K562 (cell line): ENCODE results near the gene FBXO17. TPM values are rescaled to one million over a fixed set of nuclear protein-coding genes. Genes with fewer than 3 reads are reported as not detected.
A peak's percentile ranks its signal among the peaks of the same experiment; 100 is the strongest.

Source experiments
- CBX2 ChIP-seq: fragments of 200-600 bp; sonication (generic); IDR thresholded peaks from one replicate; pipeline ENCODE4 v1.6.1; 2012; ENCODE audit warnings: mild to moderate bottlenecking, low read length, inconsistent platforms; ENCODE audit not compliant: insufficient read depth, poor library complexity, severe bottlenecking
- CREB1 ChIP-seq, 2 experiments: sonication (generic) in 1 of 2; formaldehyde crosslinking in 1 of 2; IDR thresholded peaks; 2 replicates each; pipeline versions ENCODE4 v1.6.1 to v1.8.0; 2012 to 2022; ENCODE audit warnings: inconsistent platforms in 1 of 2, mild to moderate bottlenecking in 1 of 2, missing genetic modification reagents in 1 of 2, moderate library complexity in 1 of 2
- CREB5 ChIP-seq: fragments of 250-450 bp; sonication (Bioruptor Pico); IDR thresholded peaks from 2 replicates; pipeline ENCODE4 v1.5.0; 2020; ENCODE audit warnings: mild to moderate bottlenecking
- ELF4 ChIP-seq: fragments of 450-650 bp; formaldehyde crosslinking; IDR thresholded peaks from 2 replicates; pipeline ENCODE4 v1.4.0; 2022; ENCODE audit warnings: missing genetic modification characterization
- ETV1 ChIP-seq: fragments of 450-650 bp; conservative IDR thresholded peaks from 2 replicates; pipeline ENCODE4 v1.6.1; 2016; ENCODE audit warnings: missing genetic modification characterization, control low read depth, low read depth, missing compliant biosample characterization
- FUS ChIP-seq: fragments of 200-400 bp; formaldehyde crosslinking; optimal IDR thresholded peaks from 2 replicates; pipeline ENCODE3; 2017; ENCODE audit warnings: low read depth, low read length
- HDGF ChIP-seq: fragments of 450-650 bp; IDR thresholded peaks from 2 replicates; pipeline ENCODE4 v1.6.1; 2016
- HNRNPLL ChIP-seq: fragments of 200-400 bp; formaldehyde crosslinking; IDR thresholded peaks from 2 replicates; pipeline ENCODE4 v1.6.1; 2017; ENCODE audit warnings: low read length, low read depth, mild to moderate bottlenecking; ENCODE audit not compliant: poor library complexity, severe bottlenecking
- HNRNPUL1 ChIP-seq: fragments of 200-400 bp; formaldehyde crosslinking; IDR thresholded peaks from 2 replicates; pipeline ENCODE4 v1.6.1; 2017; ENCODE audit warnings: low read length
- KAT2B ChIP-seq: IDR thresholded peaks from one replicate; pipeline ENCODE4 v1.6.1; 2012; ENCODE audit warnings: low read depth, mild to moderate bottlenecking, control low read depth, inconsistent platforms, low read length, moderate library complexity
- KLF13 ChIP-seq: fragments of 450-650 bp; IDR thresholded peaks from 2 replicates; pipeline ENCODE4 v1.6.1; 2016; ENCODE audit warnings: missing genetic modification characterization, low read depth, mild to moderate bottlenecking, missing compliant biosample characterization, moderate library complexity, borderline replicate concordance
- MBD2 ChIP-seq: sonication (generic); IDR thresholded peaks from 2 replicates; pipeline ENCODE4 v1.6.1; 2016; ENCODE audit warnings: low read depth, borderline replicate concordance
- MLX ChIP-seq, 2 experiments: fragments of 450-650 bp in 1 of 2; sonication (generic) in 1 of 2; formaldehyde crosslinking; conservative IDR thresholded peaks; 2 replicates each; pipeline versions ENCODE4 v1.4.0 to v1.8.1; 2020 to 2022; ENCODE audit warnings: mild to moderate bottlenecking in 1 of 2, missing genetic modification reagents in 1 of 2
- MNT ChIP-seq, 2 experiments: fragments of 450-650 bp; conservative IDR thresholded peaks; 2 replicates each; pipeline ENCODE4 v1.6.1; 2017; ENCODE audit warnings: mild to moderate bottlenecking in 2 of 2, moderate library complexity in 2 of 2
- PRMT5 ChIP-seq: sonication (generic); formaldehyde crosslinking; IDR thresholded peaks from 2 replicates; pipeline ENCODE4 v1.5.0; 2020; ENCODE audit warnings: missing genetic modification reagents
- SNRNP70 ChIP-seq: fragments of 200-400 bp; formaldehyde crosslinking; optimal IDR thresholded peaks from 2 replicates; pipeline ENCODE3; 2017; ENCODE audit warnings: low read depth, low read length
- STAG1 ChIP-seq: sonication (generic); formaldehyde crosslinking; IDR thresholded peaks from 2 replicates; pipeline ENCODE4 v1.5.0; 2020; ENCODE audit warnings: missing genetic modification reagents, borderline replicate concordance
- TFAM ChIP-seq: fragments of 250-450 bp; sonication (Bioruptor Pico); conservative IDR thresholded peaks from 2 replicates; pipeline ENCODE4 v1.5.0; 2021; ENCODE audit warnings: mild to moderate bottlenecking, moderate library complexity
- THAP7 ChIP-seq: fragments of 250-450 bp; sonication (Bioruptor Pico); IDR thresholded peaks from 2 replicates; pipeline ENCODE4 v1.5.0; 2021
- THRAP3 ChIP-seq: fragments of 450-650 bp; IDR thresholded peaks from 2 replicates; pipeline ENCODE4 v1.6.1; 2016; ENCODE audit warnings: mild to moderate bottlenecking, inconsistent platforms, borderline replicate concordance
- ZBTB34 ChIP-seq: fragments of 250-450 bp; sonication (Bioruptor Pico); IDR thresholded peaks from 2 replicates; pipeline ENCODE4 v1.8.0; 2021; ENCODE audit warnings: mild to moderate bottlenecking, moderate library complexity
- ZNF133 ChIP-seq: fragments of 250-450 bp; sonication (Bioruptor Pico); IDR thresholded peaks from 2 replicates; pipeline ENCODE4 v1.4.0; 2020; ENCODE audit warnings: mild to moderate bottlenecking
- polyA plus RNA-seq, 8 experiments: library from polyadenylated mRNA; depleted of rRNA in 4 of 8; stranded (reverse) in 5 of 8; unstranded in 3 of 8; fragments of >200 nt; fragmentation: Nextera tagmentation in 2 of 8; fragmentation: Illumina TruSeq in 1 of 8; extraction: Ambion mirVana in 2 of 8; extraction: Trizol in 1 of 8; gene quantifications; 2 replicates each; pipeline versions ENCODE4 v1.2.1 to v1.2.3, GENCODE V29; 2011 to 2014; ENCODE audit warnings: inconsistent platforms in 1 of 8, missing spikeins in 1 of 8
- total RNA-seq, 7 experiments: library from RNA; depleted of rRNA in 6 of 7; stranded (reverse); fragments of >200 nt in 6 of 7; fragmentation: Illumina TruSeq in 2 of 7; extraction: Trizol in 2 of 7; gene quantifications; 2 replicates each; pipeline versions ENCODE4 v1.2.1 to v1.2.3, GENCODE V29; 2011 to 2021; ENCODE audit warnings: low replicate concordance in 1 of 7

Gene FBXO17
- total and polyA plus RNA-seq, 9 of the 15 experiments (the other 6 are each of a cell fraction or from before 2014, with no cell fraction given), result 4.1 to 27.1 (median 19.0) TPM

GRCh38 chr19:38929929-38930775, 45.4 kb downstream of the FBXO17 start, which contains the start of gene SARS2 (continued):
- peak; percentile 95 for TF ChIP-seq KAT2B
- TF ChIP-seq ELF4 (CRISPR knock-in tag), result no peak
- no peak for TF ChIP-seq MLX (CRISPR knock-in tag; conservative IDR thresholded peaks at IDR 0.05)
- peak; percentile 62 to 83; a peak in 3 of 4 replicates for TF ChIP-seq MNT (conservative IDR thresholded peaks at IDR 0.05)
- TF ChIP-seq CBX2, result no peak
- 0 out of 2 replicates have a peak, but pooled peaks have one; percentile 48 for TF ChIP-seq KLF13
- TF ChIP-seq CREB1 (IDR thresholded peaks at IDR 0.05), result no peak; the same call in 1 of the 2 replicates
- TF ChIP-seq CREB1 (CRISPR knock-in tag; IDR thresholded peaks at IDR 0.05), result no peak
- no peak for TF ChIP-seq CREB5 (CRISPR knock-in tag)
- no peak for TF ChIP-seq THRAP3
- peak; percentile 46; the same call in 1 of the 2 replicates for TF ChIP-seq STAG1 (CRISPR knock-in tag)
- TF ChIP-seq SNRNP70, result no peak
- TF ChIP-seq PRMT5, result no peak
- TF ChIP-seq TFAM (CRISPR knock-in tag), result no peak
- TF ChIP-seq HNRNPLL, result peak; percentile 50
- TF ChIP-seq ETV1 (tag), result no peak
- no peak for TF ChIP-seq HNRNPUL1
- no peak for TF ChIP-seq MBD2
- no peak for TF ChIP-seq HDGF
- TF ChIP-seq ZBTB34 (CRISPR knock-in tag), result 0 out of 2 replicates have a peak, but pooled peaks have one; percentile 21
- TF ChIP-seq ZNF133, result no peak
- TF ChIP-seq FUS, result no peak
- TF ChIP-seq THAP7 (CRISPR knock-in tag), result 0 out of 2 replicates have a peak, but pooled peaks have one; percentile 36
